Mucosa of rectum (tissue), 2 donors: ENCODE data around the gene LETMD1.
"Not testable (repeated sequence)": the region's sequence is repeated elsewhere in the genome, so short reads cannot be mapped to it uniquely, and the experiment has no call there.

Experiments
- H3K27ac ChIP-seq, 2 donors: one replicate each; pipeline ENCODE4 v1.7.0; 2013; ENCODE audit warnings: inconsistent platforms in 2 of 2, low read depth in 2 of 2, low read length in 2 of 2
- H3K27me3 ChIP-seq, 2 donors: one replicate each; pipeline ENCODE4 v1.7.0; 2013; ENCODE audit warnings: low read length in 2 of 2; ENCODE audit not compliant: control insufficient read depth in 2 of 2, insufficient read depth in 2 of 2
- H3K36me3 ChIP-seq, 2 donors: one replicate each; pipeline ENCODE4 v1.7.0; 2013; ENCODE audit warnings: low read length in 2 of 2; ENCODE audit not compliant: control insufficient read depth in 2 of 2, insufficient read depth in 2 of 2
- H3K4me1 ChIP-seq, 2 donors: one replicate each; pipeline ENCODE4 v1.7.0; 2013; ENCODE audit warnings: low read length in 2 of 2, mild to moderate bottlenecking in 1 of 2; ENCODE audit not compliant: control insufficient read depth in 2 of 2, insufficient read depth in 2 of 2
- H3K4me3 ChIP-seq, 2 donors: one replicate each; pipeline ENCODE4 v1.7.0; 2013; ENCODE audit warnings: low read length in 2 of 2
- H3K9ac ChIP-seq, 2 donors: one replicate each; pipeline ENCODE4 v1.7.0; 2013; ENCODE audit warnings: low read length in 2 of 2, low read depth in 1 of 2, mild to moderate bottlenecking in 1 of 2
- H3K9me3 ChIP-seq, 2 donors: one replicate each; pipeline ENCODE4 v1.7.0; 2013; ENCODE audit warnings: low read length in 2 of 2; ENCODE audit not compliant: control insufficient read depth in 2 of 2
- donor health status: healthy.
- donor health status: Normal muscosa, but diverticular disease.

LETMD1 gene

DNA sequence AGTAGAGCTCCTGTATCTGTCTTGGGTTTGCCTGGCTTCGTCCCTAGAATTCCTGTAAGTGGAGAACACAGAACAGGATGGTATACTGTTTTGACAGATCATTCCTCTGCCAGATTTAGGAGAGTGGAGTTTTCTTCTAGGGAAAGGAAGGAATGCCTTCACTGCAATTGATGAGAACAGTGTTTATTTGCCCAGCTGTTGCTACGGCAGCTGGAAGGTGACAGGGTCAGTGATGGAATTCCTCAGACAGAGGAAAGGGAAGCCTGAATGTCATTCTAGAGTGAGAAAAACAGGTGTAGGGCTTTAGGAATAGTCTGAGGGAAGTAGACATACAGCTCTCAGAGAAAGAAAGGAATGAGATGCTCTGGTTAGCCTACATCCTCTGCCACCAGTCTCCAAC is 23.5 kb downstream of the LETMD1 start:
- H3K36me3 ChIP-seq, result peaks cover 40 to 43% of the 10 kb centered on the region in 2 donors
- no peaks in the 10 kb centered on the region for H3K4me1 ChIP-seq

DNA sequence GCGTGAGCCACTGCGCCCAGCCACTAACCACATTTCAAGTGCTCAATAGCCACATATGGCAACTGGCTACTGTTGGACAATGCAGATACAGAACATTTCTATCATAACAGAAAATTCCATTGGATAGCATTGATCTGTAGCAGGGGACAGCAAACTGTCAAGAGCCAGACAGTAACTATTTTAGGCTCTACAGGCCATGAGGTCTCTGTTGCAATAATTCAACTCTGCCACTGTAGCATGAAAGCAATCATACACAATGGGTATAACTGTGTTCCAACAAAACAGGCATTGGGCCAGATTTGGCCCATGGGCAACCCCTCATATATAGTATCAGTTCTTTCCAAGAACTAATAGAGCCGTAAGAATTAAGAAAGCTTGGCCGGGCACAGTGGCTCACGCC is 27.3 kb downstream of the LETMD1 start:
- Histone ChIP-seq H3K9ac (no peak overlapping the region), H3K36me3 (peaks cover 19 to 24% of the 10 kb centered on the region in 2 donors), H3K4me3 (no peak overlapping the region), H3K9me3 (no peaks in the 10 kb centered on the region), H3K27me3 (no peaks in the 10 kb centered on the region), H3K27ac (no peak overlapping the region), H3K4me1 (peaks cover 0 to 3% of the 10 kb centered on the region in 2 donors)

More for the DNA sequence above, 23.5 kb downstream of the LETMD1 start:
- H3K4me3 ChIP-seq, result no peak overlapping the region
- no peak overlapping the region for H3K9ac ChIP-seq
- H3K9me3 ChIP-seq, result no peaks in the 10 kb centered on the region
- H3K27me3 ChIP-seq, result no peaks in the 10 kb centered on the region
- no peak overlapping the region for H3K27ac ChIP-seq

DNA sequence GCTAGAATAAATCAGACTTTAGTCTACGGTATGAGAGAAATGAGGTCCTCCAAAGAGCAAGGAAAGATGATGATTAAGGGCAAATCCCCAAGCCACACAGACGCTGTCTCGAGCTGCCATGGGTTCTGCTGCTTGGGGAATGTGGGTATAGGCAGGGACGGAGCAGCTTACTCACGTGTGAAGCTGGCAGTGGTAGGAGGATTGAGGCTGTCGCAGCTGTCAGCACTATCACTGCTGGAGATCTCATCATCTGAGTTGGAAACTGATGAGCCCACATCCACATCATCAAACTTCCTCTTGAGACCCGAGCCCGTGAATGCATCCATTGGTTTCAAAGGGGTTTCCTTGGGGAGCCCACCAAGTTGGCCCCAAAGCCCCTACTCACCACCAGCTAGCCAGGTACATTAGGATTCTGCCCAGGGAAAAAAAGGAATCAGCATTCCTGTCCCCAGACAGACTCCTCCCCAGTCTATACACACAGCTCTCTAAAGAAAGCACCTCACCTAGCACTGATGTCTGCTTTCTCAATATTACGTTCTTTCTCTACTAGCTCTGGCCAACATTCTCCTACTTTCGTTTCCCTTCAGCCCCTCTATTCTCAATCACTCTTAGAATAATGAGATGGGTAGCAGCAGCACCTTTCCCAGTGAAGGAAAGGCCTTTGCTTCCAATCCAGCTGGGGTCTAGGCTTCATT is 28.3 kb downstream of the LETMD1 start:
- Histone ChIP-seq H3K4me3 (no peak overlapping the region), H3K36me3 (peaks cover 14 to 19% of the 10 kb centered on the region in 2 donors), H3K4me1 (peaks cover 0 to 3% of the 10 kb centered on the region in 2 donors), H3K27me3 (no peaks in the 10 kb centered on the region), H3K9ac (no peak overlapping the region), H3K27ac (no peak overlapping the region), H3K9me3 (no peaks in the 10 kb centered on the region)

DNA sequence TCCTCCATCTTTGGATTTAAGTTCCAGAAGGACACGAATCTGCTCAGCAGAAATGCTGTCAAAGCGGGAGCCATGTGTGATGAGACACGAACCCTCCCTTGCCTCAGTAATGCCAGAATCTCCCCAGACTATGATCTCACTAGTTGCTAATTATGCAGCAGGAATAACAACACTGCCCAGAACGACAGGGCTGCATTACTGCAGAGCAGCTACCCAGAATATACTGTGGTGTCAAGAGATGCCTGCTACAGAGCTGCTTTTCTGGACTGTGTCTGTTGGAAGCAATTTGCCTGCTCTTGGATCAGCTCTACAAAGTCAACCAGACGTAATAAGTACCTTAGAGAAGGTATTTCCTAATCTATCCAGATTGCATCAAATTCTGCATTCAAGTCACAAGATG is 29.8 kb downstream of the LETMD1 start:
- Histone ChIP-seq H3K27ac (no peak overlapping the region), H3K4me1 (peaks cover 4 to 13% of the 10 kb centered on the region in 2 donors), H3K4me3 (no peak overlapping the region), H3K9ac (no peak overlapping the region), H3K36me3 (peaks cover 2 to 8% of the 10 kb centered on the region in 2 donors), H3K9me3 (no peaks in the 10 kb centered on the region), H3K27me3 (no peaks in the 10 kb centered on the region)

DNA sequence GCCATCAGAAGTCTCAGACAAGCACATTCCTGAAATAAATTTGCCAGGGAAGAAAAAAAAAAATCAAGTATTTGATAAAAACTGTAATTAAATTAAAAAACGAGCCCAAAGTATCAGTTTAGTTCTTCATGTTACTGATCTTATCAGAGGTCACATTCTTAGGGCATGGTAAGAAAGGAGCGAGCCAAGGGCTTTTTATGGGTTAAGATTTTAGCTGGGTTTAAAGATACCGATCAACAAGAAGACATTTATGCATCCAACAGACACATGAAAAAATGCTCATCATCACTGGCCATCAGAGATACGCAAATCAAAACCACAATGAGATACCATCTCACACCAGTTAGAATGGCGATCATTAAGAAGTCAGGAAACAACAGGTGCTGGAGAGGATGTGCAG is 30.2 kb downstream of the LETMD1 start:
- H3K27ac ChIP-seq, H3K9me3 ChIP-seq, H3K27me3 ChIP-seq, H3K4me3 ChIP-seq, H3K36me3 ChIP-seq, H3K9ac ChIP-seq: not testable (repeated sequence)
- peaks cover 4 to 15% of the 10 kb centered on the region in 2 donors for H3K4me1 ChIP-seq

DNA sequence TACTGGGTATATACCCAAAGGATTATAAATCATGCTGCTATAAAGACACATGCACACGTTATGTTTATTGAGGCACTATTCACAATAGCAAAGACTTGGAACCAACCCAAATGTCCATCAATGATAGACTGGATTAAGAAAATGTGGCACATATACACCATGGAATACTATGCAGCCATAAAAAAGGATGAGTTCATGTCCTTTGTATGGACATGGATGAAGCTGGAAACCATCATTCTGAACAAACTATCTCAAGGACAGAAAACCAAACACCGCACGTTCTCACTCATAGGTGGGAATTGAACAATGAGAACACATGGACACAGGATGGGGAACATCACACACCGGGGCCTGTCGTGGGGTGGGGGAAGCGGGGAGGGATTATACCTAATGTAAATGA is 30.7 kb downstream of the LETMD1 start:
- H3K27ac ChIP-seq, H3K9me3 ChIP-seq, H3K4me3 ChIP-seq, H3K27me3 ChIP-seq, H3K9ac ChIP-seq, H3K36me3 ChIP-seq: not testable (repeated sequence)
- peaks cover 4 to 15% of the 10 kb centered on the region in 2 donors for H3K4me1 ChIP-seq

DNA sequence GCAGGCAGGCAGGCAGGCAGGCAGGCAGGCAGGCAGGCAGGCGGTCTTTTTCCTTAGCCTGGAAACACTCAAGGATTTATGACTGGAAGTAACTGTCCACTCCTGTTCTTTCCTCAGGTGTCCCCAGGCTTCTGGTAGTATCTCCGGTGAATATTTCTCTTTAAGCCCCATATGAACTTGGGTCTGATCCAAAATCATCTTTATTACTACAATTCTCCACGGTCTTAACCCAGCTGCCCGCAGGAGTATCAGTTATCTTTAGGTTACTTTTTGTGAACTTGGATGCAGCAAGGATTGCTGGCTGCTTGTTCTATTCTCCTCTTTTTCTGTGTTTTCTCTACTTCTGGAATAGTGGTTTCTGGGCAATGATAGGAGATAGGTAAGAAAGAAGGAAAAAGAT is 32.0 kb downstream of the LETMD1 start:
- Histone ChIP-seq H3K9me3 (no peaks in the 10 kb centered on the region), H3K4me3 (no peak overlapping the region), H3K36me3 (peaks cover 0 to 2% of the 10 kb centered on the region in 2 donors), H3K27me3 (no peaks in the 10 kb centered on the region), H3K27ac (no peak overlapping the region), H3K4me1 (peaks cover 4 to 15% of the 10 kb centered on the region in 2 donors), H3K9ac (no peak overlapping the region)

DNA sequence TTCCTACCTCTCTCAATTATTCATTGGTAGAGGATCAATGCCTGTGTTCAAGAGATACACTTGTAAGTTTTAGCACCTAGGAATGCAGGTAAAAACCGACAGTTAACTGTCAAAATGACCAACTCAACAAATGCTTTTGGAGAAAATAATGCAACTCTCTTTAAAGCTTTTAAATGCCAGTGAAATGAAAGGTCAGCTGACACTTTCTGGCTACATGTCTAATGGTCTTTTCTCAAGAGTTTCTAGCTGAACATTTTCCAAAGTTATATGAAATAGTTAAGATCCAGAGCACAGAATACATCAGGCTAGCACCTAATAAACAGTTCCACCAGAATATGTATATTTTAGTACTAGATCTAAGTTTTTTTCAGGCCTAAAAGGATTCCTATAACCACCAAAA is 33.3 kb downstream of the LETMD1 start:
- no peaks in the 10 kb centered on the region for H3K9me3 ChIP-seq
- no peak overlapping the region for H3K9ac ChIP-seq
- peaks cover 4 to 15% of the 10 kb centered on the region in 2 donors for H3K4me1 ChIP-seq
- H3K36me3 ChIP-seq, result no peaks in the 10 kb centered on the region
- no peak overlapping the region for H3K4me3 ChIP-seq
- H3K27me3 ChIP-seq, result no peaks in the 10 kb centered on the region
- no peak overlapping the region for H3K27ac ChIP-seq

DNA sequence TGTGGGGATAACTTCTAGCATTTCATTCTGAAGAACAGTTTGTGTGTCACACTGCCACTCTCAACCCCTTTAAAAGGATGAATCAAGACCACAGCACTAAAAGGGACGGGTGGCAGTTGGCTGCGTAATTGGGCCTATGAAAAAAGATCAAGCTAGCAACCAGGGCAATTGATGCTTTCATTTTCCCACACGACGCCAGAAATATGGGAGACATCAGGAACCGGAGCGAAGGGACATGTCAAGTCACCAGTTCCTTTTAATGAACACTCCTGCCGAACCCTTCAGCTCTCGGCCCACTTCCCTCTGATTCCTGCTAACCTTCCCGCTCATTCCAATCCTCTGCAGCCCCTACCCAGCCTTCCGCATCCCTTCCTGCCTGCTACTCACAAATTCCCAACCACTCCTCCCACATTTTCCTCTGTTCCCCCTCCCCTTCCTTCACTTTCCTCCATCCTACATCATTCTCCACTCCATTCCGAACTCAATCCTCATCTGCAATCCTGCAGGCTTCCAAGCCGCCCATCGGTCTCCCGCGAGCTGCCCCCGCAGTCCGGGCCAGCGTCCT is 34.5 kb downstream of the LETMD1 start:
- no peaks in the 10 kb centered on the region for H3K27me3 ChIP-seq
- no peaks in the 10 kb centered on the region for H3K9me3 ChIP-seq
- H3K4me1 ChIP-seq, result peaks cover 4 to 15% of the 10 kb centered on the region in 2 donors
- H3K36me3 ChIP-seq, result no peaks in the 10 kb centered on the region
- peak overlapping the region; percentile 84 to 85 for H3K27ac ChIP-seq
- peak overlapping the region; percentile 77 to 89 for H3K9ac ChIP-seq
- peak overlapping the region; percentile 88 to 90 for H3K4me3 ChIP-seq

DNA sequence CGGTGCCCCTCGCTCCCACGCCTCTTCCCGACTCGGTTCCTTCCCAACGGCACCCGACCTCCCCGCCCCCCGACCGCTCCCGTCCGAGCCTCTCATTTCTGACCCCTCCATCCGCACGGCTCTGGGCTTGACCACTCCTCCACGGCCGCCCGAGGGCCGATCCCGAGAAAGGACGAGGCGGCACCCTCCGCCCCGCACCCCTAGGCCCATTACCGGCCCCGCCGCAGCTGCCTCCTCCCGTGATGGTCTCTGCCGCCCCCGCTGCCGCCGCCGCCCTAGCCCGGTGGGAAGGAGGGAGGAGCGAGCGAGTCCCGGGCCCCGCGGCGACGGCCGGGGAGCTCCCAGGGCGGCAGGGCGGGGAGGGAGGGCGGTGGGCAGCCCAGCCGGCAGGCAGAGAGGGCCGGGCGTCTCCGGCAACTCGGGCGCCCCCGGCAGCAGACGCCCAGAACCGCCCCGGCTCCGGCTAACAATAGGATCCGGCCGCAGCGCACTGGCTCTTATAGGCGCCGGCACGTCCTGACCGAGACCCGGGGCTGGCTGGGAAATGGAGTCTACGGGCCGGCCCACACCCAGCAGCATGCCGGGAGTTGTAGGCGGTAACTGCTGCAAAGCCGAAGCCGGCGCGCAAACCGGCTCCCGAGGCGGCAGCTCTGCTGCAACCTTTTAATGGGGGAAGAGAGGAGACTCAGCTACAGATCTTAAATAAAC is 35.2 kb downstream of the LETMD1 start, which contains the start of gene CSRNP2:
TSS of gene CSRNP2 (minus strand) at position 471 of the 708 bp plus-strand sequence. CDS start 7,035 bp downstream, outside the sequence.
- peaks cover 4 to 11% of the 10 kb centered on the region in 2 donors for H3K4me1 ChIP-seq
- H3K27me3 ChIP-seq, result no peaks in the 10 kb centered on the region
- peak within 1 kb of the TSS; percentile 84 to 85 for H3K27ac ChIP-seq
- H3K9ac ChIP-seq, result peak within 1 kb of the TSS; percentile 77 to 89
- no peaks in the 10 kb centered on the region for H3K36me3 ChIP-seq
- H3K9me3 ChIP-seq, result no peaks in the 10 kb centered on the region
- peak within 1 kb of the TSS; percentile 88 to 90 for H3K4me3 ChIP-seq
